Measurements from ENCODE around the gene MYO1D.

MYO1D gene

DNA sequence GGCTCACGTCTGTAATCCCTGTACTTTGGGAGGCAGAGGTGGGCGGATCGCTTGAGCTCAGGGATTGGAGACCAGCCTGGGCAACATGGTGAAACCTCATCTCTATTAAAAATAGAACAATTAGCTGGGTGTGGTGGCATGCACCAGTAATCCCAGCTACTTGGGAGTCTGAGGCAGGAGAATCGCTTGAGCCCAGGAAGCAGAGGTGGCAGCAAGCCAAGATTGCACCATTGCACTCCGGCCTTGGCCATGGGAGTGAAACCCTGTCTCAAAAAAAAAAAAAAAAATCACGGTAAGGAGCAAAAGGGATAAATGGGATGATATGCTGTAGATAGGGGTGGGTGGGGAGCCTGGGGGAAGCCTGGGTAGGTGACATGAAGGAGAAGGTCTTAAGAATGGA lies 30.7 kb upstream of the MYO1D start:
- no peak overlapping the region for H3K4me3 ChIP-seq (ENCODE audit: low read depth, low read length)
- TF ChIP-seq, protein P1, sequence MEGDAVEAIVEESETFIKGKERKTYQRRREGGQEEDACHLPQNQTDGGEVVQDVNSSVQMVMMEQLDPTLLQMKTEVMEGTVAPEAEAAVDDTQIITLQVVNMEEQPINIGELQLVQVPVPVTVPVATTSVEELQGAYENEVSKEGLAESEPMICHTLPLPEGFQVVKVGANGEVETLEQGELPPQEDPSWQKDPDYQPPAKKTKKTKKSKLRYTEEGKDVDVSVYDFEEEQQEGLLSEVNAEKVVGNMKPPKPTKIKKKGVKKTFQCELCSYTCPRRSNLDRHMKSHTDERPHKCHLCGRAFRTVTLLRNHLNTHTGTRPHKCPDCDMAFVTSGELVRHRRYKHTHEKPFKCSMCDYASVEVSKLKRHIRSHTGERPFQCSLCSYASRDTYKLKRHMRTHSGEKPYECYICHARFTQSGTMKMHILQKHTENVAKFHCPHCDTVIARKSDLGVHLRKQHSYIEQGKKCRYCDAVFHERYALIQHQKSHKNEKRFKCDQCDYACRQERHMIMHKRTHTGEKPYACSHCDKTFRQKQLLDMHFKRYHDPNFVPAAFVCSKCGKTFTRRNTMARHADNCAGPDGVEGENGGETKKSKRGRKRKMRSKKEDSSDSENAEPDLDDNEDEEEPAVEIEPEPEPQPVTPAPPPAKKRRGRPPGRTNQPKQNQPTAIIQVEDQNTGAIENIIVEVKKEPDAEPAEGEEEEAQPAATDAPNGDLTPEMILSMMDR (IDR thresholded peaks at IDR 0.05; ENCODE audit: low read depth, low read length, missing control alignments): no peak
- DNase-seq (ENCODE audit: low read depth): no peak

DNA sequence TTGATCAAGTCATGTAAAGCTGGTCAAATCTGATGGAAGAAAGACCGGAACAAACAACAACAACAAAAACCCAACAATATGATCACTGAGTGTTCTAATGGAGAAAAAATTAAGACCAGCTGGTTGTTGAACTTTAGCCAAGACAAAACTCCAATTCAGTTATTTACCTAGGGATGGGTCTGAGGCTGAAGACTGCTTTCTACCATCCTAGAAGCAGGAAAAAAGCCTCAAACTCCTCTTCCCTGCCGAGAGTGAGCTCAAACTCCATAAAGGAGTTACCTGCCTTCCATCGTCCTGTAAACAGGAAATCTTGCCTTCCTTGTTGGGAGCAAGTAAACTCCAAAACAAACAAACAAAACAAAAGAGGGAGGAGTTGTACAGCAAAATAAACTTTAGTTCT lies 28.0 kb upstream of the MYO1D start:
- no peak overlapping the region for H3K4me3 ChIP-seq (ENCODE audit: low read depth, low read length)
- TF ChIP-seq, protein P1 (IDR thresholded peaks at IDR 0.05; ENCODE audit: low read depth, low read length, missing control alignments): no peak
- DNase-seq (ENCODE audit: low read depth): no peak

DNA sequence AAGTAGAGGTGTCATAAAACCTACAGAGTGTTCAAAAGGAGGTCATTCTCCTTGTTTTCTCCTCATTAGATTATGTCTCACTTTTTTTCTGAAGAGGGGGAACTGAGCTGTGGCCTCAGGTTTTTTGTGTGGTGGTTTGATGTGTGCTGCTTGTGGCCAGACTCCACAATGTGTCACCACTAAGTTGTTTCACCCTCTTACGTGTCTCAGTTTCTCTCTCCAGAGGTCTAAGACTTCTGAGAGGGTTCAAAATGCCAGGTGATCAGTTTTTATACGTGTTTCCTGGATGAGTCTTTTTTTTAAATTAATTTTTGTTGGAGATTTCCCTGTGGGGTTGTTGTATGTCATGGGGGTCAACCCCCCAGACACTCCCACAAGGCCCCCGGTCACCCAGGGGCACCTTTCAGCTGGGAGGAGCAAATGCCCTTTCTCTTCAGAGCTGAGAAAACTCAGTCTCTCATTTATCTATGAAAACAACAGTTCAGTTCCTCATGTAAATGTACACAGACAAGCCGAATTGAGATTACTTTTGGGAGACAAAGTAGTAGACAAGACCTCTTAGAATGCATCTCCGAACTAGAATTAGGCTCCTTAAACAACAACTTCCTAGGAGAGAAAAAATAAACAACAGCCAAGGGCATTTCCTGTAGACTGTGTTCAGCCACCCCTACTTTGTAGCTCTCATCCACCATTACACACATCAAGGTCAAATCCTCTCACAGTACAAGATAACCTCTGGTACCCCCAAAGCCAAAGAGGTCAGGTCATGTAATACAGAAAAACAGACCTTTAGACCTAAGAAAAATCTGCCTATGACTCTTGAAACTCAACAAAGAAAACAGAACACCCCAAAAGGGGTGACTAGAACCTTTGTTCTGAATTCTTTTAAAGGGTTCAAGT lies 27.1 kb upstream of the MYO1D start:
- no peak for DNase-seq (ENCODE audit: low read depth)
- H3K4me3 ChIP-seq (ENCODE audit: low read depth, low read length): no peak overlapping the region
- TF ChIP-seq, protein P1 (IDR thresholded peaks at IDR 0.05; ENCODE audit: low read depth, low read length, missing control alignments): no peak

DNA sequence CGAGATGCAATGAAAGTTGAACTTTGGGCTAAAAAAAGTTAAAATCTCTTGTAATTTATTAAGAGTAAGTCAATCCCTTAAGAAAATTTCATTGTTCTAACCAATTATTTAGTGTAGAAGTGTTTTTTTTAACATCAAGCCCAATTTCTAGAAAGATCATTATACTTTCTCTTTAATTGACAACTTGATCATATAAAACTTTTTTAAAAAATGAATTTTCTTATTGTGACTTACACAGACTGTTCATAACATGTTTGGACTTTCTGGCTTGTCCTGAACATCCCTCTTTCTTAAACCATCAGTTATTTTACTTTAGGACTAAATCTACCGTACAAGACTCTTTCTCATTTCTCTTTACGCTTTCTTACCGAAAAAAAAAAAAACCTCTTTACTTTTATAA lies 24.8 kb upstream of the MYO1D start:
- H3K4me3 ChIP-seq (ENCODE audit: low read depth, low read length): no peak overlapping the region
- TF ChIP-seq, protein P1 (IDR thresholded peaks at IDR 0.05; ENCODE audit: low read depth, low read length, missing control alignments): no peak
- DNase-seq (ENCODE audit: low read depth): no peak

DNA sequence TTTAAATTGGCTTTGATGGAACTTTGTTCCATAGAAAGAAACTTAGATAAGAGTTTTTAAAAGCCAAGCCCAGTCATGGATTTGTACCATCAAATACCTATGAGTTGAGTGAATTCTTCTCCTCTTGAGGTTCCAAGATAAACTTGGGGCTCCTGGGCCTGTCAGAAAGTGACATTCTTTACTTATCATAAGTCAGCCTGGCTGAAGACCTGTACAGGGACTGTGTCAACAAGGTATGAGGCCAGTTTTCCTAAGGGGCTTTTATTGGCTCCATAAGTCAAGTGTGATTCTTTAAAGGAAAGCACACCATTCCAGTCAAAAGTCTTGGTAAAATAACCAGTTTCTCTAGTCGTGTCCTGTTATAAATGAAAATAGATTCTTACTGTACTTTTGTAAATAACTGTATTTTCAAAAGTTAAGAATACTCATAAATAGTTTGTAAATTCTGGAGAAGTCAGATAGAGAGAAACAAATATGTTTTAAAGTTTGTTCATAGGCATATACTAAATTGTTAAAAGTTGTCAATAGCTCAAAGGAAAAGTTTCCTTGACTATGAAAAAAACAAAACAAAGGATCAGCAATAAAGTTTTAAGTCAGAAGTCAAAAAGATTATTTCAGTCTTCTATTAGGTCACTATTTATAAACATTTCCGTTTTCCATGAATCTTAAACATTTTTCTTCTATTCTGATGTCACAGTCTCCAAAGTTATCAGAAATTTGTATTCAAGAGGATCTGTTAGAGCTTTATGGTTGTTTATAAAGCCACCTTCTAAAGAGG lies 22.5 kb upstream of the MYO1D start:
- no peak overlapping the region for H3K4me3 ChIP-seq (ENCODE audit: low read depth, low read length)
- TF ChIP-seq, protein P1 (IDR thresholded peaks at IDR 0.05; ENCODE audit: low read depth, low read length, missing control alignments): no peak
- DNase-seq (ENCODE audit: low read depth): no peak

DNA sequence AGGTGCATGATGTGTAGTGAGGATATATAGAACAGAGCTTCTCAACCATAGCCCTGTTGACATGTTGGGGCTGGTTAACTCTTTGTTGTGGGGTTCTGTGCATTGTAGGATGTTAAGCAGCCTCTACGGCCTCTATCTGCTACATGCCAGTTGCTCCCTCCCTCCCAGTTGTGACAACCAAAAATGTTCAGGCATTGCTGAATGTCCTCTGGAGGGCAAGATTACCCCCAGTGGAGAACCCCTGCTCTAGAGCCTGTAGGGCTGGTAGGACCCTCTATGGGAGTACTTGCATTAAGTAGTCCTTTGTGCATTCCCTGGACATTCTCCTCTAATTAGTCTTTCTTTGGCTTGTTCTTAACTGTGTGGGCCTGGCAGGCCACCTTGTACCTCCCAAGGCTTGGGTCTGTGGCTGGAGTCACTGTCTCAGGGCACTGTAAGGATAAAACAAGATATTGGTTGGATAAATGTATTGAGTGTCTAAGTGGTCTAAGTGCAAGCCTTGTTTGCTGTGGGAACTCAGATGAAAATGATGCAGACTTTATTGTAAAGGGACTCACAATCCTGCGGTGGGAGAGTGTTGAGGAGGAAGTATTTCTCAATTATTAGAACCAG lies 19.8 kb upstream of the MYO1D start:
- no peak overlapping the region for H3K4me3 ChIP-seq (ENCODE audit: low read depth, low read length)
- no peak for DNase-seq (ENCODE audit: low read depth)
- TF ChIP-seq, protein P1 (IDR thresholded peaks at IDR 0.05; ENCODE audit: low read depth, low read length, missing control alignments): no peak

Data from GM12864 (cell line).